Activated CD4-positive, alpha-beta T cell treated with anti-CD3 and anti-CD28 coated beads for 48 hours (primary cell): Measurements from ENCODE around the gene NKX1-2.
"Not testable (repeated sequence)": the region's sequence is repeated elsewhere in the genome, so short reads cannot be mapped to it uniquely, and the experiment has no call there.

Source experiments
- DNase-seq: peaks from one replicate; pipeline ENCODE4 v3.0.0-alpha.2; 2020

The NKX1-2 gene

GRCh38 chr10:124449170-124450011 lies 444 bp downstream of the NKX1-2 start:
- no peak for DNase-seq

- no peak for DNase-seq
Observed at GRCh38 chr10:124448696-124449169, 1.1 kb downstream of the NKX1-2 start.

GRCh38 chr10:124447751-124448466 lies 1.9 kb downstream of the NKX1-2 start:
- DNase-seq: peak; percentile 31

- no peak for DNase-seq
Observed at GRCh38 chr10:124446830-124447750, 2.7 kb downstream of the NKX1-2 start.

- DNase-seq: not testable (repeated sequence)
Observed at GRCh38 chr10:124441694-124442093, 8.1 kb downstream of the NKX1-2 start.

- no peak for DNase-seq
Observed at GRCh38 chr10:124436191-124436638, 13.6 kb downstream of the NKX1-2 start.

- not testable (repeated sequence) for DNase-seq
Observed at GRCh38 chr10:124435683-124436082, 14.2 kb downstream of the NKX1-2 start.

- no peak for DNase-seq
Observed at GRCh38 chr10:124433461-124433860, 16.4 kb downstream of the NKX1-2 start.

- DNase-seq: no peak
Observed at GRCh38 chr10:124430077-124430476, 19.8 kb downstream of the NKX1-2 start.

- no peak for DNase-seq
Observed at GRCh38 chr10:124429576-124429975, 20.3 kb downstream of the NKX1-2 start.

GRCh38 chr10:124428207-124428777 lies 21.5 kb downstream of the NKX1-2 start:
- DNase-seq: no peak

- DNase-seq: no peak
Observed at GRCh38 chr10:124425227-124425962, 24.4 kb downstream of the NKX1-2 start.

- DNase-seq: no peak
Observed at GRCh38 chr10:124423813-124424212, 26.0 kb downstream of the NKX1-2 start.

- DNase-seq: no peak
Observed at GRCh38 chr10:124422742-124423141, 27.1 kb downstream of the NKX1-2 start.

- no peak for DNase-seq
Observed at GRCh38 chr10:124420254-124420653, 29.6 kb downstream of the NKX1-2 start.

- DNase-seq: peak; percentile 3
Observed at GRCh38 chr10:124419635-124420034, 30.2 kb downstream of the NKX1-2 start.

GRCh38 chr10:124418726-124419501 lies 30.9 kb downstream of the NKX1-2 start, which contains the start of gene OAT:
TSS of gene OAT (minus strand) at chr10:124418923. CDS start at chr10:124412171, 6,752 bp downstream.
- DNase-seq: peak; percentile 97

- peak; percentile 56 for DNase-seq
Observed at GRCh38 chr10:124417895-124418725, 31.7 kb downstream of the NKX1-2 start.

GRCh38 chr10:124416733-124417132 lies 33.1 kb downstream of the NKX1-2 start:
- no peak for DNase-seq

- no peak for DNase-seq
Observed at GRCh38 chr10:124415210-124415609, 34.6 kb downstream of the NKX1-2 start.
